Endothelial cell of umbilical vein (primary cell): Measurements from ENCODE around the gene CTBP1. TPM values are rescaled to one million over a fixed set of nuclear protein-coding genes. Genes with fewer than 3 reads are reported as not detected.
A peak's percentile ranks its signal among the peaks of the same experiment; 100 is the strongest.

Experiments used
- BruUV-seq: library from RNA; stranded (reverse); fragments of 400-500 nt; replicated peaks from 2 replicates; lab custom pipeline; 2021; lab: Mats Ljungman, UMichigan
- CTCF ChIA-PET: fragments of 300-600, 350-600 bp; sonication (Branson Sonifier 250); formaldehyde crosslinking; loops from one replicate; lab custom pipeline; 2021; ENCODE audit warnings: antibody characterized with exemption, inconsistent platforms; lab: Charles Lee
- POLR2A ChIA-PET: fragments of 300-600, 350-600 bp; sonication (Branson Sonifier 250); formaldehyde crosslinking; loops from one replicate; lab custom pipeline; 2021; ENCODE audit warnings: antibody characterized with exemption, inconsistent platforms; lab: Charles Lee
- DNase-seq: peaks from one replicate; pipeline ENCODE4 v3.0.0-alpha.2; 2011; ENCODE audit warnings: low read depth, low spot score
- FAIRE-seq: peaks from 2 replicates; lab custom pipeline; 2011; peaks lifted over from hg19 to GRCh38; lab: Jason Lieb, UNC
- H2AFZ ChIP-seq: 2 replicates; pipeline ENCODE4 v1.6.0; 2012; ENCODE audit warnings: low read depth, low read length, control low read depth, inconsistent platforms
- H3K27ac ChIP-seq: 2 replicates; pipeline ENCODE4 v1.5.1; 2011; ENCODE audit warnings: low read depth, mild to moderate bottlenecking, control low read depth, low read length, moderate library complexity; ENCODE audit not compliant: insufficient read depth
- H3K27me3 ChIP-seq, 2 experiments: 2 replicates each; pipeline versions ENCODE4 v1.6.0 to v1.6.1; 2011; ENCODE audit warnings: low read length in 2 of 2, mixed read lengths in 1 of 2; ENCODE audit not compliant: control insufficient read depth in 2 of 2, insufficient read depth in 2 of 2
- H3K36me3 ChIP-seq, 2 experiments: 2 replicates in 1 of 2; 3 replicates in 1 of 2; pipeline ENCODE4 v1.5.1; 2011; ENCODE audit warnings: low read length in 2 of 2, mild to moderate bottlenecking in 1 of 2, moderate library complexity in 1 of 2; ENCODE audit not compliant: control insufficient read depth in 2 of 2, insufficient read depth in 2 of 2; ENCODE audit errors: extremely low read depth in 1 of 2
- H3K4me1 ChIP-seq: 3 replicates; pipeline ENCODE4 v1.5.1; 2011; ENCODE audit warnings: mild to moderate bottlenecking, low read length; ENCODE audit not compliant: control insufficient read depth, insufficient read depth; ENCODE audit errors: extremely low read depth
- H3K4me2 ChIP-seq: 2 replicates; pipeline ENCODE4 v1.6.1; 2011; ENCODE audit warnings: low read length, control low read depth, mixed read lengths; ENCODE audit not compliant: insufficient read depth
- H3K4me3 ChIP-seq, 3 experiments: fragments of 200-600 bp in 1 of 3; sonication (generic), shearing (Covaris generic) in 1 of 3; replicated peaks in 1 of 3; 2 replicates each; pipeline ENCODE4 v1.5.1; 2011 to 2016; ENCODE audit warnings: control low read depth in 3 of 3, low read length in 3 of 3, mild to moderate bottlenecking in 2 of 3, inconsistent platforms in 1 of 3, low read depth in 1 of 3, moderate library complexity in 1 of 3; ENCODE audit not compliant: insufficient read depth in 1 of 3
- H3K79me2 ChIP-seq: 2 replicates; pipeline ENCODE4 v1.6.0; 2012; ENCODE audit warnings: low read length, inconsistent platforms; ENCODE audit not compliant: control insufficient read depth, insufficient read depth
- H3K9ac ChIP-seq: replicated peaks from 2 replicates; pipeline ENCODE3; 2011; ENCODE audit warnings: low read length, control low read depth; ENCODE audit not compliant: insufficient read depth; ENCODE audit errors: extremely low read depth
- H3K9me1 ChIP-seq: replicated peaks from 3 replicates; pipeline ENCODE4 v1.6.0; 2011; ENCODE audit warnings: mild to moderate bottlenecking, low read length; ENCODE audit not compliant: control insufficient read depth, insufficient read depth; ENCODE audit errors: extremely low read depth
- H3K9me3 ChIP-seq: replicated peaks from 2 replicates; pipeline ENCODE4 v1.5.1; 2012; ENCODE audit warnings: low read length, inconsistent platforms; ENCODE audit not compliant: control insufficient read depth, insufficient read depth
- H4K20me1 ChIP-seq: replicated peaks from 2 replicates; pipeline ENCODE3; 2011; ENCODE audit warnings: mild to moderate bottlenecking, low read length; ENCODE audit not compliant: control insufficient read depth, insufficient read depth; ENCODE audit errors: extremely low read depth
- CTCF ChIP-seq, 2 donors: IDR thresholded peaks; 1 replicate in 1 of 2; 2 replicates in 1 of 2; pipeline ENCODE4 v1.5.1; 2011; ENCODE audit warnings: low read length in 2 of 2, mild to moderate bottlenecking in 2 of 2, moderate library complexity in 2 of 2, control low read depth in 1 of 2, inconsistent platforms in 1 of 2, low read depth in 1 of 2; ENCODE audit not compliant: insufficient read depth in 1 of 2; ENCODE audit errors: extremely low read depth in 1 of 2
- EZH2 ChIP-seq: IDR thresholded peaks from 2 replicates; pipeline ENCODE4 v1.6.1; 2012; ENCODE audit warnings: borderline replicate concordance, low read depth, mild to moderate bottlenecking, moderate library complexity, low read length, inconsistent platforms; ENCODE audit not compliant: severe bottlenecking
- MAX ChIP-seq: IDR thresholded peaks from 2 replicates; pipeline ENCODE4 v1.6.1; 2011; ENCODE audit not compliant: insufficient read depth, insufficient read length
- dilution Hi-C: fragments of 300-500 bp; cut with MboI; formaldehyde crosslinking; loops from one replicate; pipeline ENCODE4 v1.15.0; 2019; ENCODE audit warnings: low sequenced_read_pairs; ENCODE audit not compliant: extremely low pct_ligation_motif_present
- intact Hi-C: fragments of 100-400 bp; cut with micrococcal nuclease; formaldehyde crosslinking; loops from one replicate; pipeline ENCODE4 v1.10.0; 2022
- polyA plus RNA-seq, 4 experiments: library from polyadenylated mRNA; depleted of rRNA in 3 of 4; stranded (reverse) in 3 of 4; unstranded in 1 of 4; fragments of >200 nt; gene quantifications; 2 replicates each; pipeline versions ENCODE4 v1.2.1 to v1.2.3, GENCODE V29; 2011 to 2012; ENCODE audit warnings: missing spikeins in 1 of 4
- total RNA-seq: library from RNA; stranded (reverse); gene quantifications from 2 replicates; pipeline ENCODE4 v1.2.3, GENCODE V29; 2021

The CTBP1 gene
- total and polyA plus RNA-seq, 2 donors (not counting 3 experiments of a cell fraction or from before 2014, with no cell fraction given): 165 to 167 TPM

- Histone ChIP-seq H3K36me3 (no peaks in the 10 kb centered on the region), H3K4me2 (peak overlapping the region; percentile 61), H3K79me2 (no peaks in the 10 kb centered on the region), H3K27me3 (peaks cover 23% of the 10 kb centered on the region in 2 experiments), H3K27ac (no peak overlapping the region), H3K9me1 (no peaks in the 10 kb centered on the region), H3K4me3 (peak overlapping the region; percentile 17 to 36 (median 32)), H3K9me3 (no peaks in the 10 kb centered on the region), H3K4me1 (peaks cover 3% of the 10 kb centered on the region), H4K20me1 (no peaks in the 10 kb centered on the region), H3K9ac (peak overlapping the region; percentile 27), H2AFZ (peak overlapping the region; percentile 88)
- DNase-seq: peak; percentile 72
- CTCF ChIA-PET: interaction anchor here (0.6 to 5.3 kb wide), 13 partner anchors 11 to 189 kb away, joined by 3 to 52 read pairs (median 4); partner anchors contain the start of genes CTBP1 and UVSSA
- POLR2A ChIA-PET: no interaction called here
- dilution Hi-C loops (no loop called here), intact Hi-C loops (loop anchor here (1.0 kb wide), 4 partner anchors 80 to 462 kb away; partner anchors contain the start of gene MAEA)
- peak; percentile 89 for FAIRE-seq
- TF ChIP-seq EZH2 (no peak), MAX (no peak), CTCF (IDR thresholded peaks at IDR 0.05; ENCODE audit: extremely low read depth in 1 of 2, insufficient read depth in 1 of 2, low read depth in 1 of 2, low read length in 2 of 2) (peak; percentile 90 to 98)
- no TSS peak for BruUV-seq
These were observed 81.5 kb downstream of the CTBP1 start for GRCh38 chr4:1167244-1167949.
